Neural cell (in vitro differentiated cells): ENCODE results near the gene PPP6R1. TPM values are rescaled to one million over a fixed set of nuclear protein-coding genes. Genes with fewer than 3 reads are reported as not detected.

Source experiments
- H2AFZ ChIP-seq: fragments of 200-600, 300-800 bp; sonication (generic), shearing (Covaris generic); 2 replicates; pipeline ENCODE4 v1.6.0; 2014; ENCODE audit warnings: low read depth, mild to moderate bottlenecking, antibody characterized with exemption, low read length, moderate library complexity
- H3F3A ChIP-seq: fragments of 200-600 bp; shearing (Covaris generic); 2 replicates; pipeline ENCODE4 v1.6.1; 2016; ENCODE audit warnings: mild to moderate bottlenecking, moderate library complexity, mixed read lengths, antibody characterized with exemption, low read length; ENCODE audit not compliant: insufficient read depth, poor library complexity, severe bottlenecking
- H3K27ac ChIP-seq: fragments of 200-600, 300-800 bp; sonication (generic), shearing (Covaris generic); 2 replicates; pipeline ENCODE4 v1.5.1; 2014; ENCODE audit warnings: mild to moderate bottlenecking, low read length, moderate library complexity
- H3K27me3 ChIP-seq: fragments of 300-800, 200-600 bp; sonication (generic), shearing (Covaris generic); 2 replicates; pipeline ENCODE4 v1.6.0; 2014; ENCODE audit warnings: mild to moderate bottlenecking, low read depth, low read length, moderate library complexity; ENCODE audit not compliant: insufficient read depth
- H3K36me3 ChIP-seq: fragments of 300-800, 200-600 bp; sonication (generic), shearing (Covaris generic); 2 replicates; pipeline ENCODE4 v1.5.1; 2014; ENCODE audit warnings: mild to moderate bottlenecking, antibody characterized with exemption, low read length, moderate library complexity; ENCODE audit not compliant: insufficient read depth
- H3K4me2 ChIP-seq: fragments of 300-800, 200-600 bp; sonication (generic), shearing (Covaris generic); 2 replicates; pipeline ENCODE4 v1.6.0; 2014; ENCODE audit warnings: mild to moderate bottlenecking, low read length
- H3K4me3 ChIP-seq: fragments of 300-800, 200-600 bp; sonication (generic), shearing (Covaris generic); 2 replicates; pipeline ENCODE4 v1.5.1; 2014; ENCODE audit warnings: mild to moderate bottlenecking, low read length, moderate library complexity
- H3K79me2 ChIP-seq: fragments of 200-600 bp; shearing (Covaris generic); replicated peaks from 2 replicates; pipeline ENCODE4 v1.6.0; 2014; ENCODE audit warnings: mild to moderate bottlenecking, low read length, moderate library complexity; ENCODE audit not compliant: insufficient read depth
- H3K9ac ChIP-seq: fragments of 300-800, 200-600 bp; sonication (generic), shearing (Covaris generic); 2 replicates; pipeline ENCODE4 v1.6.1; 2016; ENCODE audit warnings: mild to moderate bottlenecking, low read length, mixed read lengths
- H3K9me2 ChIP-seq: fragments of 200-600 bp; shearing (Covaris generic); 2 replicates; pipeline ENCODE4 v1.6.1; 2016; ENCODE audit warnings: mild to moderate bottlenecking, low read length, mixed read lengths; ENCODE audit not compliant: insufficient read depth
- H3K9me3 ChIP-seq: fragments of 200-600, 300-800 bp; sonication (generic), shearing (Covaris generic); 2 replicates; pipeline ENCODE4 v1.6.1; 2016; ENCODE audit warnings: mild to moderate bottlenecking, mixed run types, low read length, moderate library complexity, mixed read lengths
- H4K20me1 ChIP-seq: fragments of 200-600 bp; shearing (Covaris generic); 2 replicates; pipeline ENCODE4 v1.6.1; 2016; ENCODE audit warnings: mild to moderate bottlenecking, mixed run types; ENCODE audit not compliant: insufficient read depth
- EP300 ChIP-seq: fragments of 450-650 bp; conservative IDR thresholded peaks from 2 replicates; pipeline ENCODE4 v1.6.1; 2014; ENCODE audit warnings: antibody characterized with exemption, mild to moderate bottlenecking, moderate library complexity; ENCODE audit not compliant: poor library complexity, severe bottlenecking
- EZH2 ChIP-seq: fragments of 200-600, 300-800 bp; shearing (Covaris generic), sonication (generic); IDR thresholded peaks from 2 replicates; pipeline ENCODE4 v1.6.1; 2014; ENCODE audit warnings: antibody characterized with exemption, low read length, borderline replicate concordance, mild to moderate bottlenecking; ENCODE audit not compliant: insufficient read depth, poor library complexity, severe bottlenecking
- MXI1 ChIP-seq: fragments of 450-650 bp; conservative IDR thresholded peaks from 2 replicates; pipeline ENCODE4 v1.6.1; 2014; ENCODE audit warnings: antibody characterized with exemption, mild to moderate bottlenecking; ENCODE audit not compliant: poor library complexity, severe bottlenecking
- POLR2AphosphoS5 ChIP-seq: IDR thresholded peaks from 2 replicates; pipeline ENCODE4 v1.6.1; 2012
- RAD21 ChIP-seq: fragments of 450-650 bp; conservative IDR thresholded peaks from 2 replicates; pipeline ENCODE4 v1.6.1; 2014; ENCODE audit warnings: antibody characterized with exemption, mild to moderate bottlenecking, moderate library complexity
- SMC3 ChIP-seq: fragments of 450-650 bp; conservative IDR thresholded peaks from 2 replicates; pipeline ENCODE4 v1.6.1; 2014; ENCODE audit warnings: antibody characterized with exemption, mild to moderate bottlenecking, moderate library complexity; ENCODE audit not compliant: poor library complexity
- TAF1 ChIP-seq: IDR thresholded peaks from 2 replicates; pipeline ENCODE4 v1.6.1; 2012; ENCODE audit warnings: low read depth
- polyA plus RNA-seq: library from polyadenylated mRNA; depleted of rRNA; stranded (reverse); fragments of >200 nt; gene quantifications from 2 replicates; pipeline ENCODE4 v1.2.3, GENCODE V29; 2014
- TF ChIP-seq, protein P1 (sequence below): fragments of 450-650 bp; IDR thresholded peaks from 2 replicates; pipeline ENCODE4 v1.5.1; 2014; ENCODE audit warnings: antibody characterized with exemption, mild to moderate bottlenecking, moderate library complexity; ENCODE audit not compliant: poor library complexity, severe bottlenecking
- TF ChIP-seq, protein P2 (sequence below): IDR thresholded peaks from 2 replicates; pipeline ENCODE4 v1.6.1; 2012; ENCODE audit warnings: borderline replicate concordance

PPP6R1 gene
- polyA plus RNA-seq, 1 donor from 2014 or later, result 20.0 TPM

DNA sequence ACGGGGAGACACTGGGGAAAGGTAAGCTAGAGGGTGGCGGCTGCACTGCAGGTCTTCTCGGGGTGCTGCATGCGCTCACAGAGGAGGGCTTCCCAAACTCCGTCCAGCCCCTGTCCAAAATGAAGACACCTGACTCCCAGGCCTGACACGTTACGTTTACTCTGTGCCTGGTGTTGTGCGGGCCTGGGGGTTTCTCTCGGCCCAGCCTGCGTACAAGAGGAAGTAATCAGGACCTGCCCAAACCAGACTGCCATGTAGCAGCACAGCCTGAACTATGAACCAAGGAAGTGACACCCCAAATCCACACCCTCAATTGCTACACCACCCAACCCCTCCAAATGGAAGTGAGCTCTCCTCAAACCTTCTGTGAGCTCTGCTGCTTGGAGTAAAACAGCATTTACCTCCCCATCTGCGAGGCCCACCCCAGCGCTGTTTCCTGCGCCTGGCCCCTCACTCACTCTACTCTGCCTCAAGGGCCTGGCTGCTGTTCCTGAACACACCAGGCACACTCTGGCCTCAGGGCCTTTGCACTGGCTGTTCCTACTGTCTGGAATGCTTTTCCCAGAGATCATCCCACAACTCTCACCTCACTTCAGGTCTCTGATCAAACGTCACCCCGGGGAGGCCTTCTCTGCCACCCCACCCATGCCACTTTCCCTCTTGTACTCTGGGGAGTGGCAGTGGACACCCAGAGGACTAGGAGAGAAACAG lies 18.1 kb upstream of the PPP6R1 start:
- Histone ChIP-seq H3K36me3 (no peaks in the 10 kb centered on the region), H3K27ac (no peak overlapping the region)
- TF ChIP-seq, protein P1, sequence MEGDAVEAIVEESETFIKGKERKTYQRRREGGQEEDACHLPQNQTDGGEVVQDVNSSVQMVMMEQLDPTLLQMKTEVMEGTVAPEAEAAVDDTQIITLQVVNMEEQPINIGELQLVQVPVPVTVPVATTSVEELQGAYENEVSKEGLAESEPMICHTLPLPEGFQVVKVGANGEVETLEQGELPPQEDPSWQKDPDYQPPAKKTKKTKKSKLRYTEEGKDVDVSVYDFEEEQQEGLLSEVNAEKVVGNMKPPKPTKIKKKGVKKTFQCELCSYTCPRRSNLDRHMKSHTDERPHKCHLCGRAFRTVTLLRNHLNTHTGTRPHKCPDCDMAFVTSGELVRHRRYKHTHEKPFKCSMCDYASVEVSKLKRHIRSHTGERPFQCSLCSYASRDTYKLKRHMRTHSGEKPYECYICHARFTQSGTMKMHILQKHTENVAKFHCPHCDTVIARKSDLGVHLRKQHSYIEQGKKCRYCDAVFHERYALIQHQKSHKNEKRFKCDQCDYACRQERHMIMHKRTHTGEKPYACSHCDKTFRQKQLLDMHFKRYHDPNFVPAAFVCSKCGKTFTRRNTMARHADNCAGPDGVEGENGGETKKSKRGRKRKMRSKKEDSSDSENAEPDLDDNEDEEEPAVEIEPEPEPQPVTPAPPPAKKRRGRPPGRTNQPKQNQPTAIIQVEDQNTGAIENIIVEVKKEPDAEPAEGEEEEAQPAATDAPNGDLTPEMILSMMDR, result no peak
- TF ChIP-seq SMC3 (no peak), TAF1 (no peak), EP300 (no peak), POLR2AphosphoS5 (no peak), RAD21 (no peak), MXI1 (no peak), EZH2 (no peak)
- TF ChIP-seq, protein P2, sequence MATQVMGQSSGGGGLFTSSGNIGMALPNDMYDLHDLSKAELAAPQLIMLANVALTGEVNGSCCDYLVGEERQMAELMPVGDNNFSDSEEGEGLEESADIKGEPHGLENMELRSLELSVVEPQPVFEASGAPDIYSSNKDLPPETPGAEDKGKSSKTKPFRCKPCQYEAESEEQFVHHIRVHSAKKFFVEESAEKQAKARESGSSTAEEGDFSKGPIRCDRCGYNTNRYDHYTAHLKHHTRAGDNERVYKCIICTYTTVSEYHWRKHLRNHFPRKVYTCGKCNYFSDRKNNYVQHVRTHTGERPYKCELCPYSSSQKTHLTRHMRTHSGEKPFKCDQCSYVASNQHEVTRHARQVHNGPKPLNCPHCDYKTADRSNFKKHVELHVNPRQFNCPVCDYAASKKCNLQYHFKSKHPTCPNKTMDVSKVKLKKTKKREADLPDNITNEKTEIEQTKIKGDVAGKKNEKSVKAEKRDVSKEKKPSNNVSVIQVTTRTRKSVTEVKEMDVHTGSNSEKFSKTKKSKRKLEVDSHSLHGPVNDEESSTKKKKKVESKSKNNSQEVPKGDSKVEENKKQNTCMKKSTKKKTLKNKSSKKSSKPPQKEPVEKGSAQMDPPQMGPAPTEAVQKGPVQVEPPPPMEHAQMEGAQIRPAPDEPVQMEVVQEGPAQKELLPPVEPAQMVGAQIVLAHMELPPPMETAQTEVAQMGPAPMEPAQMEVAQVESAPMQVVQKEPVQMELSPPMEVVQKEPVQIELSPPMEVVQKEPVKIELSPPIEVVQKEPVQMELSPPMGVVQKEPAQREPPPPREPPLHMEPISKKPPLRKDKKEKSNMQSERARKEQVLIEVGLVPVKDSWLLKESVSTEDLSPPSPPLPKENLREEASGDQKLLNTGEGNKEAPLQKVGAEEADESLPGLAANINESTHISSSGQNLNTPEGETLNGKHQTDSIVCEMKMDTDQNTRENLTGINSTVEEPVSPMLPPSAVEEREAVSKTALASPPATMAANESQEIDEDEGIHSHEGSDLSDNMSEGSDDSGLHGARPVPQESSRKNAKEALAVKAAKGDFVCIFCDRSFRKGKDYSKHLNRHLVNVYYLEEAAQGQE, result no peak

DNA sequence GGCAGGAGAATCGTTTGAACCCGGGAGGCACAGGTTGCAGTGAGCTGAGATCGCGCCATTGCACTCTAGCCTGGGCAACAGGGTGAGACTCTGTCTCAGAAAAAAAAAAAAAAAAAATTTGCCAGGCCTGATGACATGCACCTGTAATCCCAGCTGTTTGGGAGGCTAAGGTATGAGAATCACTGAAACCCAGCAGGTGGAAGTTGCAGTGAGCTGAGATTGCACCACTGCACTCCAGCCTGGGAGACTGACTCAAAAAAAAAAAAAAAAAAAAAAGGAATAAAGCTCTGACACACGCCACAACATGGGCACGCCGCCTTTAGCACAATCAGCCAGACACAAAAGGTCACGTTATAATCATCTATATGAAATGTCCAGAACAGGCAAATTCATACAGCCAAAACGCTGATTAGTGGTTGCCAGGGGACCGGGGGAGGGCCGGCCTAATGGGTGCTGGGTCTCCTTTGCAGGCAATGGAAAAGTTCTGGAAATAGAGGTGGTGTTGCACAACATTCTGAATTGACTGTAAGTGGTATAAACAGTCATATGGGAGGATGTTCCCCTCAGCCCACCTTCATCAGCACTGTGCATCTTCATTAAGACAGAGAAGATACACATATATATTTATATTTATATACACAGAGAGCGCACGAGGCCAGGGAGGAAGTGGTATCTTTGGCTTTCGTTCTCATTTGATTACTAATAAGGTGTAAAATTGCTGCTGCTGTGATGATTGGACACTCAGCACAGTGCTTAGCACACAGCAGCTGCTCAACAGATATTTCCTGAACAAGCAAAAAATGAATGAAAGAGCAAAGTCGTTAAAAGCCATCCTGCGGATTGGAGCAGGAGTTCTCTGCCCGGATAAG lies 17.3 kb upstream of the PPP6R1 start:
- no peaks in the 10 kb centered on the region for H3K36me3 ChIP-seq

More for the DNA sequence above, 18.1 kb upstream of the PPP6R1 start:
- Histone ChIP-seq H3K4me2 (no peak overlapping the region), H3F3A (no peaks in the 10 kb centered on the region), H4K20me1 (no peaks in the 10 kb centered on the region), H3K9me2 (no peaks in the 10 kb centered on the region), H3K27me3 (no peaks in the 10 kb centered on the region), H3K79me2 (peaks cover 13% of the 10 kb centered on the region), H3K4me3 (no peak overlapping the region), H3K9ac (no peak overlapping the region), H2AFZ (no peak overlapping the region), H3K9me3 (no peaks in the 10 kb centered on the region)

More for the DNA sequence above, 17.3 kb upstream of the PPP6R1 start:
- H3K79me2 ChIP-seq, result peaks cover 13% of the 10 kb centered on the region
- no peaks in the 10 kb centered on the region for H3K9me3 ChIP-seq
- no peaks in the 10 kb centered on the region for H3K27me3 ChIP-seq
- no peak overlapping the region for H3K4me3 ChIP-seq
- no peaks in the 10 kb centered on the region for H3K9me2 ChIP-seq
- H3K27ac ChIP-seq, result no peak overlapping the region
- TF ChIP-seq SMC3 (no peak), MXI1 (no peak), TAF1 (no peak), POLR2AphosphoS5 (no peak), EZH2 (no peak), RAD21 (no peak), EP300 (no peak)
- TF ChIP-seq, protein P2, result no peak
- TF ChIP-seq, protein P1, result no peak
- no peak overlapping the region for H2AFZ ChIP-seq
- H3F3A ChIP-seq, result no peaks in the 10 kb centered on the region
- no peak overlapping the region for H3K9ac ChIP-seq
- H3K4me2 ChIP-seq, result no peak overlapping the region
- H4K20me1 ChIP-seq, result no peaks in the 10 kb centered on the region
